ENCODE results near the gene C1orf210. TPM values are rescaled to one million over a fixed set of nuclear protein-coding genes. Genes with fewer than 3 reads are reported as not detected.

Gene C1orf210
- total RNA-seq, 1 donor from 2014 or later: not detected

DNA sequence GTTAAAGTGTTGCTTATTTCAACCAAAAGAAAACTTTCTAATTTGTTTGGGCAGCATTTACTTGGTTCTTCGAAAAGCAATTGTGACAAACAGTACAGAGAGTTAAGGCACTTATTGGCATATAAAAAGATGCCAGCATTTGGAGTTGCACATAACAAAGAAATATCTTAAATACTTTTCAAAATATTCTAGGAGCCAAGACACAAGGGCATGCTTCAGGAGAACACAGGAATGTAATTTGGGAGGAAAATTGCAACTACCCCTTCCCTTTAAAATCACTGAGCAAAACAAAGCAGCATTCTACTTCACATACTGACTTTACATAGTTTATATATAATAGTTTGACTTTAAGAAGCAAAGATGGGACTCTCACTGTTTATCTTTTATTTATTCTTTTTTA lies 10.8 kb upstream of the C1orf210 start:
- DNase-seq (ENCODE audit: low read depth in 2 of 2): no peak

DNA sequence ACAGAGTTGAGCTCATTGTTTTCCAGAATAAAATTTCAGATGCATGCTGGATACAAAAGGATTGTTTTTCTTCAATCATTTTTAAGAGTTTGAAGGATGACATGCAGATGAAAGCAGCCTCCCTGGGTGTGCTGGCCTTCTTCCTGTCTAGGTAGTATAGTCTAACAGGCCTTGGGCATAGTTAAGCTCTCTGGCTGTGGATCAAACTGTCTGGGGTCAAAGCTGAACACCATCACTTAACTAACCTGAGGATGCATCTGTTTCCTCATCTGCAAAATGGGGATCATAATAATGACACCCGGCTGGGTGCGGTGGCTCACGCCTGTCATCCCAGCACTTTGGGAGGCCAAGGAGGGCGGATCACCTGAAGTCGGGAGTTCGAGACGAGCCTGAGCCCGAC lies 9.4 kb upstream of the C1orf210 start:
- DNase-seq (ENCODE audit: low read depth in 2 of 2): peak; percentile 84 to 93

DNA sequence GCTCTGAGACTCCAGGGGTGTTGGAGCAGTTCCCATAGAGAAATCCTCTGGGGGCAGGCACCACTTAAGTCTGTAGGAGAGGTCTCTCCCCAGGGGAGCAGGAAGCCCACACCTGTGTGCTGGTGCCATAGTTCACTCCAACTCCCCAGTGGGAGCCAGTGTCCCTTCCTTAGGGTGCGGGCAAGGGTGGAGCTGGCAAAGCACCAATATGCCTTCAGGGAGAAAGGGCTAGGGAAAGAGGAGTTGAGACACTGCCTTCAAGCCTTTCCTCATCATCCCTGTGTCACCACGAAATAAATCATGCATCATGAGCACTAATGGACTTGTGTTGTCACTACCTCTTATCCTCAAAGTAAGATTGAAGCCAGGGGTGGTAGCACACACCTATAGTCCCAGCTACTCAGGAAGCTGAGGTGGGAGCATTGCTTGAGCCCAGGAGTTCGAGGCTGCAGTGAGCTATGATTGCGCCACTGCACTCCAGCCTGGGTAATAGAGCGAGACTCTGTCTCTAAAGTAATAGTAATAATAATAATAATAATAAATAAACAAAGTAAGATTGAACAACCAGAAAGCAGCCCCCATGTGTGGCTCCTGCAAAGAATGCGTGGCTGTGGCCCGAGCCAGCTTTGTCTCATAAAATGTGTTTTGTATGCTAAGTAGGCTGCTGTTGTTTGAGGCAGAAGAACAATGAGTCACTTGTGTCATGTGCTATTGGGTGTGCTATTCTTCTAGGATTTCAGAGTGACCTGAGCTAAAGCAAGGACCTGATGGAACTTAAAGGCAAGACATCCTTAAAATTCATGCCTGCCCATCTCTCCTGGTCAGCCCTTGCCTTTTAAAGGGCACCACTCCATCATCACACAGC lies 8.7 kb upstream of the C1orf210 start:
- peak; percentile 26 to 90 for DNase-seq (ENCODE audit: low read depth in 2 of 2)

DNA sequence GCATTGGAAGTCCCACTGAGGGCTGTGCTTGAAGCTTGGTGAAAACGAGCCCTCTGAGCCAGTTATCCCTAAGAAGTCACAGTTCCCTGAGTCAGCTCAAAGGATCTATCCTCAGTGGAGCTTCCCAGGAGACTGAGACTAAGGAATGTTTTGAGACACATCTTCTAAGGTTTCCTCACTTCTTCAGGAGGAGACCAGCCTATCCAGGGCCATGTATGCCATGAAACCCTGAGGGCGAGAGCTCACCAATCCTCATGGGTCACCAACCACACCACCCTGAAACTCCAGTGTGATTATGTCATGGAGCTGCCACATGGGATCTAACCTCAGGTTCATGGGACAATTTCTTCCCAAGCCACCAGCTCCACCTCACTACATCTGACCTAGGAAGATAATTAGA lies 7.8 kb upstream of the C1orf210 start:
- no peak for DNase-seq (ENCODE audit: low read depth in 2 of 2)

DNA sequence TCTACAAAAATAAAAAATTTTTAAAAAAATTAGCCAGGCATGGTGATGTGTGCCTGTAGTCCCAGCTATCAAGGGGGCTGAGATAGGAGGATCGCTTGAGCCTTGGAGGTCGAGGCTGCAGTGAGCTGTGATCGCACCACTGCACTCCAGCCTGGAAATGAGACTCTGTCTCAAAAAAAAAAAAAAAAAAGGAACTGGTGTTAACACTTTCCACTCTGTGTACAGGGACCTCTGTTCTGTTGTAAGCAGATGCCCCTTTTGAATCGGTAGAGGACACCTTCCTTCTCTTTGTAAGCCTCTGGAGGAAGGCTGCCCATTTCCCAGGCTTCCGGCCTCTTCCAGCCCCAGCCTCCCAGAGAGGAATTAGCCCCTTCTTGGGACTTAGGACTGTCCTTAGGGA lies 7.3 kb upstream of the C1orf210 start:
- DNase-seq (ENCODE audit: low read depth in 2 of 2): no peak

DNA sequence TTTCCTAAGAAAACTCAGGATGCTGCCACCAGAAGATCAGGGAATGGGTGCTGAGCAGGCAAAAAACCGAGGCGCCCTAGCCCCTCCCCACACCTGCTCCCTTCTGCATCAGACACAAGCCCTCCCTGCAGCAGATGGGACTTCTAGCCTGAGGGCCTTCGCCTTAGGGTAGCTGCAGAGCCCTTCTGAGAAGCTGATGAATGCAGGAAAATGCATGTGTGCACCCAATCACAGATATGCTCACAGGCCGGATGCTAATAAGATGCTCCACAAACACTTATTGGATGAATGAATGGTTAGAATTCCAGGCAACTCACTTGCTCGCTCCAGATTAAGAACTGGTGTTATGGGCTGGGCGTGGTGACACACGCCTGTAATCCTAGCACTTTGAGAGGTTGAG lies 6.8 kb upstream of the C1orf210 start:
- no peak for DNase-seq (ENCODE audit: low read depth in 2 of 2)

DNA sequence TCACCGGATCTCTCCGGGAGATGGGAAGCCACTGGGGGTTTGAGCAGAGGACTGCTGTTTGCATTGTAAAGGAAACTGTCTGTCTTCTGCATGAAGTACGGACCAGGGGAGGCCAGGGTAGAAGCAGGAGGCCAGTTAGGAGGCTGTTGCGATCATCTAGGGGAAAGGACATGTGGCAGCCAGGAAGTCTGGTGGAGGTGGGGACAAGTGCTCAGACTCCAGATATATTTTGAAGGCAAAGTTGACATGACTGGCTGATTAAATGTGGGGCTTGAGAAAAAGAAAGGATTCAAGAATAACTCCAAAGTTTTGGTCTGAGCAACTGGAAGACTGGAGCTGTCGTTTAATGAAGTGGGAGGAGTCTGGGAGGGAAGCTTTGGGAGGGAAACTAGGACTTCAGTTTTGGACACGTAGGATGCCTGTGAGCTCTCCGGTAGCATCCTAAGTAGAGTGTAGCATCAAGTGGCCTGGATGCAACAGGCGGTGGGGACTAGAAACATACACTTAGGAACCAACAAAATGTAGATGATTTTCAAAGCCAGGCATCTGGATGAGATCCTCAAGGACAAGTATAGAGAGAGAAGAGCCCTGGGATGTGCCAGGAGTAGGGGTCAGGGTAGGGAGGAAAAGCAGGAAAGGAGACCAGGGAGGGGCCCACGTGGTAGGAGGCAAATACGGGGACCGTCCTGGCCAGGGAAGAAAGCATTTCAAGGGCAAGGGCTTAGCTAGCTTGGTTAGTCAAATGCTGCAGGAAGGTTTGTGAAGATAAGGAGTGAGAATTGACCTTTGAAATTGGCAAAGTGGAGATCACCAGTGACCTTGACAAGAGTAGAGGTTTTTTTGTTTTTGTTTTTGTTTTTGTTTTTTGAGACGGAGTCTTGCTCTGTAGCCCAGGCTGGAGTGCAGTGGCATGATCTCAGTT lies 3.7 kb upstream of the C1orf210 start:
- DNase-seq (ENCODE audit: low read depth in 2 of 2): no peak

DNA sequence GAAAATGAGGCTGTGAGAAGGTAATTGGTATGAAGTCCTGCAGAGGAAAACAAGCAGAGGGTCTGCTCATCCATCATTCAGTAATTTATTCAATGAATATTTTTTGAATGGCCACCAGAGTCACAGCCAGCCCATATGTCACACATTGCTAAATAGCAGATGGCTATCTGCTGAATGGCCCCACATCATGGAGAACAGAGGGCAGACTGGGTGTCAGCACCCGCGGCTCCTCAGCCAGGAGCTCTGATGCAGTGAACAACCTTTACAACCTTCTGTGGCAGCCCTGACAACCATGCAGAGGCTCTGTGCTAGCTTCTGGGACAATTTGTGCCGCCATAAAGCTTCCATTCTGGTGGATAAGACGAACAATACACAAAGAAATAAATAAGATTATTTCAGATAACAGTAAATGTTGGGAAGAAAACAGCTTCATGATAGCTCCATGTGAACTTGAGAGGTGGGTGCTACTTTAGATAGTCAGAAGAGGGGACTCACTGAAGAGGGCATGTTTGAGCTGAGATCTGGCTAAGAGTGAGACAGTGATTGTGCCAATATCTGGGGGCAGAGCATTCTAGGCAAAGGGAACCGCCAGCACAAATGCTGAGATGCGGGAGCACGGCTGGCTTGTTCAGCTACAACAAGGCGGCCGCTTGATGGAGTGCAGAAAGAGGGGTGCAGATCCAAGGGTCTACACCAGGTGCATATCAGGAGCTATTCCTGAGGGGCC lies 2.8 kb upstream of the C1orf210 start:
- DNase-seq (ENCODE audit: low read depth in 2 of 2): no peak

DNA sequence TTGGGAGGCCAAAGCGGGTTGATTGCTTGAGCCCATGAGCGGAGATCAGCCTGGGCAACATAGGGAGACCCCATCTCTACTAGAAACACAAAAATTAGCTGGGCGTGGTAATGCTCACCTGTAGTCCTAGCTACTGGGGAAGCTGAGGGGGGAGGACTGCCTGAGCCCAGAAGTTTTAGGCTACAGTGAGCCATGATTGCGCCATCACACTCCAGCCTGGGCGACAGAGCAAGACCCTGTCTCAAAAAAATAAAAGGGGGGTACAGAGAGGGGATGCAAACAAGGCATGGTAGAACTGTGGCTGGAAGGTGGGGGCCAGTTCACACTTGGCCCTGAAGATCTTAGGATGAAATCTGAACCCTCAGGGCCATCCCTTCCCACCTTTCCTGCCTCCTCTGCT lies 1.2 kb upstream of the C1orf210 start:
- DNase-seq (ENCODE audit: low read depth in 2 of 2): no peak

DNA sequence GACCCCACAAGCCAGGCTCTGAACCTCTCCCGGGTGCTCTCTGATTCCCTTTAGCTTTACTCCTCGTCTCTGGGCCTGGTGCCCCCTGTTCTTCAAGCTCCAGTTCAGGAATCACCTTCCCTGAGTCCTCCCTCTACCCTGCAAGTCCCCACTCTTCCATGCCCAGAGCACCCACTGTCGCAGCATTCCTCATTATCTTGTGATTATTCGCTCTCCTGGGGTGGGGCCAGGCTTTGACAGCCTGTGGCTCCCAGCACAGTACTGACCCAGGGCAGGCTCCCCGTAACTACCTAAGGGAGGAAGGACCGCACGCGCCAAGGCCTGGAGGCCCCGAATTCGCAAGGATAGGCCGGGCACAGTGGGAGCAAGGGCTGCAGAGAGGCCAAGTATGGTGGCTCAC lies 734 bp upstream of the C1orf210 start:
- DNase-seq (ENCODE audit: low read depth in 2 of 2): no peak

DNA sequence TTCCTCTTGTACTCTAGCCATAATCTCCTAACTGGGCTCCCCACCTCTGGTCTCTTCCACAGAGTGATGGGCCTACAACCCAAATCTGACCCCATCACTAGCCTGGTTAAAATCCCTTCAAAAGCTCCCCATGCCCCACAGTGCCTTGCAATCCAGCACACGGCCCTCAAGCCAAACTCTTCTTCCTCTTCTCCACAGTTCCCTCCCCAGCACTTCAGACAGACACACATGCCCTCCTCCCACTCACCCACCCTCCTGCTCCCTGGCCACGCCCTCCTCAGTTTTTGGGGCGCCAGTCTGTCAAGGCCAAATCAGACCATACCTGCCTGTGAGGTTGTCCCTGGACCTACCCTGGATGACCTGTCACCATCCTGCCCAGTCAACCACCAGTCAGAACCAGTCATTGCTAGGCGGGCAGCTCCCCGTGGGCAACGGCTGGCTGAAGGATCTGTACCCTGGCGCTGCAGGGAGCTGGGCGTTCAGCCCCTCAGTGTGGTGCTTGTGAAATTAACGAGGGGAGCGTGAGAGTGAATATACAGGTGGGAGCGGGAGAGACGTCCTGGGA lies 753 bp downstream of the C1orf210 start:
- no peak for DNase-seq (ENCODE audit: low read depth in 2 of 2)

DNA sequence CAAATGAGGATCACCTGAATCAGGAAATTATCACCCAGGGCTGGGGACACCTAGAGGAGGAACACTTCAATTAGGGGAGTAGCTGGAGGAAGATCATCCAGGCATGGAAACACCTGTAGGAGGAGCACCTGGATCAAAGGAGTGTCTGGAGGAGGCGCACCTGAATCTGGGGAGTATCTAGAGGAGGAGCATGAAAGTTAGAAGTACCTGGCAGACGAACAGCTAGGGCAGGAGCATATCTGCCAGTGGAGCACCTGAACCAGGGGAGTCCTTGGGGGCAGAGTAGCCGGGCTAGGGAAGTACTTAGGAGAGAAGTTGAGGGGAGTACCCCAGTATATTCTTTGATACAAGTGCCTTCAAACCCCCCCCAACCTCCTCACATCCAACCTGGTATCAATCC lies 1.3 kb downstream of the C1orf210 start:
- DNase-seq (ENCODE audit: low read depth in 2 of 2): no peak

DNA sequence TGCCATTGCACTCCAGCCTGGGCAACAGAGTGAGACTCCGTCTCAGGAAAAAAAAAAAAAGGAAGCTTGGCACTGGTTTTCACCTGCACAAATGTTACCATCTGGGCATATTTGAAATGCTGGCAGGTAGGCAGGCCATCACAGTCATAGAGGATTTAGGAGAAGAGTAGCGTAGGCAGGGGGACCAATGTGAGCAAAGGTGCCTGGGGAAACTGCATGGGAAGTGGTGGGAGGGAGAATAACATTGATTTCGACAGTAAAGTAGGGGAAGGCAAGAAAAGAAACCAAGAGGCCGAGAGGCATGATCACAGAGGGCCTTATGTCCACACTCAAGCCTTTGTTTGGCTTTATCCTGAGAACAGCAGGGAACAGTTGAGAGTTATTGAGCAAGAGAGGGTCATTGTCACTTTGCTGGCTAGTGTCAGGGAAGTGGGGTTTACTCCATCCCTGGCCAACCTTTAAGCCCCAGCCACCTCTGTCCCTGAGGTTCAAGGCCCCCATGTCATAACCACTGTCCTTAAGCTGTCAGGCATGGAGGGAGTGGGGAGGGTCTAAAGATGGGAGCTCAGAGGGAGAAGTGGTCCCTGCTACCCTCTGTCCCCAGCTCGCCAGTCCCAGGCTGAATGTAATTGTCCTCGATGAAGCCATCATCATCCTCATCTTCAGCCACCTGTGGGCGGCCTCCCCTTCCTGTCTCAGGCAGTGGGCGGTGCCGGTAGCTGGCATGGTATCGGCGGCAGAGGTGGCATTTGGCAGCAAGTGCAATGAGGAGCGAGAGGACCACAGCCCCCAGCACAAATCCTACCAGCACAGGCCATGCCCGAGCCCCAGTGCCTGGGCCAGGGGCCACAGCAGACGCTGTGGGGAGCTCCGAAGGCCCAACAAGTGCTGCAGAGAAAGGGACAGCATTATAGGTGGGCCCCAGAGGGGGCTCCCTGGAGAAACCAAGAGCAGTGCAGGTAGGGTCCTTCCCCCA lies 2.9 kb downstream of the C1orf210 start:
- no peak for DNase-seq (ENCODE audit: low read depth in 2 of 2)

DNA sequence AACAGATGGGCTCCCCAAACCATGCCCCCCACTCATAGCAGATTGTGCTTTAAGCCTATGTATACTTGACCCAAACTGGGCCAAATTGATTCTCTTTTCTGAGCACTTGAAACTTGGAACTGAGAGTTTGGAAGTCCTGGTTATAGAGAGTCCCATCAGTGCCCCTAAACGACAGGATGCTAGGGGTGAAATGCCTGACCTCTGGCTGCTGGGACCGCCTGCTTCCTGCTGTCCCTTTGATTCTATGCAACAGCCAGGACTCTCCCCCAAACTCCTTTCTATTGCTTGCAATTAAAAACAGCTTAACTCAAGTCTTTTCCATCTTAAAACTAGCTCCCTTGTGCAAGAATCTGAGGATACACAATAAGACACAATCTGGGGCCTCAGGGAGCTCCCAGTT lies 4.7 kb downstream of the C1orf210 start:
- no peak for DNase-seq (ENCODE audit: low read depth in 2 of 2)

DNA sequence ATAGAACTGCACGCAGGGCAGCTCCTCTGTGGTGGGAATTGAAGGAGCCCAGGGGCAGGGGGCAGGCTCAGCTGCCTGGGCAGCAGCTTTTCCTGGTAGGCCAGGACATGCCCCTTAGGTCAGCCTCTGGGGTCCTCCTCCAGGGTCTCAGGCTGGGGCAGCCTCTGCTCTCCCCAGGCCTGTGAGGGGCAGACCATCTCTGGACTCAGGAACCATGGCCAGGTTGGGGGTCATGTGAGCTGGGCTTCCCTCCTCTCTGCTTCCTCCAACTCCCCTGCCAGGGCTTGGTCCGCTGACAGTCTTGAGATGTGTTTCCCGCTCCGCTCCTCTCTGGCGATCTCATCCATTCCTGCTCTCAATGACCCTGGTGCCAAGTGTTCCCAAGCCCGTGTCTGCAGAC lies 5.7 kb downstream of the C1orf210 start:
- DNase-seq (ENCODE audit: low read depth in 2 of 2): no peak

DNA sequence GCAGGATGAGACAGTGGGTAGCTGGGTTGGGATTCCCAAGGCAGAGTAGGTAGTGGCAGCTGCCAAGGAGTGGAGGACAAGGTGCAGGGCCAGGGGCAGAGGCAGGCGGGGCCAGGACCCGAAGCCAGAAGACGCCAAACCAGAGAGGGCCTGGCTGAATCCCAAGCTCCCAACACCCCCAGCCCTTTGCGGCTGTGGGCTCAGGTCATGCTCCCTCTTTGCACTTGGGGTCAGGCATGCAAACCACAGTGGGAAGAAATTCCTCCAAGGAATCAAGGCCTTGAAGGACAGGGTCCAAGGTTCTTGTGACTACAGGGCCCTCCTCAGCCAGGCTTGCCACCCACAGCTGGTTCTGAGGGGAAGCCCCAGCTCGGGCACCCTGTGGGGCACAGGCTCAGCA lies 6.2 kb downstream of the C1orf210 start:
- no peak for DNase-seq (ENCODE audit: low read depth in 2 of 2)

DNA sequence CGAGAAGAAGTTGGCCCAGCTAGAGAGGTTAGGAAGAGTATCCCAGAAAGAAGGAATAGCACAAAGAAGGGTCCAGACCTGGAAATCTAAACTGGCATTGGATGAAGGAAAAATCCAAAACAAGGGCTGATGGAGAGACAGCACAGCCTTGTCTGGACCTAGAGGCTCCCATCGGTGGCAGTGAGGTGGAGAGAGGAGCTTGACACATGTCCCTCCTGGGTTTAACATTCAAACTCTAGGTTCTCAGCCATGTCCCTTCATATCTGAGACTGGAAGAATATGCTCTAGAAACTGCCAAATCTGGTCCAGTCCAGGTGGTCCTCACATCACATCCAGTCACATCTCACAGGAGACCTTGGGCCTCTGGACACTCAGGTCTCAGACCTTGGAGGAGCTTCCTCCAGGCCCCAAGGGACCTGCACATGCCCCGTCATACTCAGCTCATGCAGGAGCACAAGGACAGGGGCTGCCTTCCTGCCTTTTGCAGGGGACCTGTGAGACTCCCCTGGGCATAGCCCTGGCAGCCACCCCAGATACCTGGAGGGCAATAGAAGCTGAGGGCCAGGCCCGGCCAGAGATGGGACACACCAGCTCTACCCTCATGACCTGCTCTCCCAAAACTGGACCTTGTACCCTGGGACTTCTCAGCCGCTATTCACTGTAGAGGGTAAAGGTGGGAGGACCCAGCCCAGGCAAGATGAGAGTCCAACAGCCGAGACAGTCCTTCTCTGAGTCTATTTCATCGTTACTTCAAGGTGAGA lies 8.1 kb downstream of the C1orf210 start:
- DNase-seq (ENCODE audit: low read depth in 2 of 2): no peak

DNA sequence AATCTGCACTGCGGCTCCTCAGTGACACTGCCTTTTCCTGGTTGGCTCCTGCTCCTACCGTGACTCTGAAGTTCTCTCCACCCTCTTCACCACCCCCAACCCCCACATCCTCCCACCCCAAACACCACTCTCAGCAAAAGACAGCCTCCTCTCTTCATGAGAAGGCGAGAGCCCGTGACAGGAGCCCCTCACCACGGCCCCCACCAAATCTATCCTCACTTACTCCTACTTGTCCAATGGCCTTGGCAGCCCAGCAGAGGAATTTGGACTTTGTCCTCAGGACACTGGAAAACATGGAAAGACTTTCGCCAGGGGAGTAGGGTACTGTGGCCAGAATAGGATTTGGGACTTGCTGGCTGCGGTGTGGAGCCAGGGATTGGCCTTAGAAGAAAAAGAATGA lies 8.7 kb downstream of the C1orf210 start:
- no peak for DNase-seq (ENCODE audit: low read depth in 2 of 2)

DNA sequence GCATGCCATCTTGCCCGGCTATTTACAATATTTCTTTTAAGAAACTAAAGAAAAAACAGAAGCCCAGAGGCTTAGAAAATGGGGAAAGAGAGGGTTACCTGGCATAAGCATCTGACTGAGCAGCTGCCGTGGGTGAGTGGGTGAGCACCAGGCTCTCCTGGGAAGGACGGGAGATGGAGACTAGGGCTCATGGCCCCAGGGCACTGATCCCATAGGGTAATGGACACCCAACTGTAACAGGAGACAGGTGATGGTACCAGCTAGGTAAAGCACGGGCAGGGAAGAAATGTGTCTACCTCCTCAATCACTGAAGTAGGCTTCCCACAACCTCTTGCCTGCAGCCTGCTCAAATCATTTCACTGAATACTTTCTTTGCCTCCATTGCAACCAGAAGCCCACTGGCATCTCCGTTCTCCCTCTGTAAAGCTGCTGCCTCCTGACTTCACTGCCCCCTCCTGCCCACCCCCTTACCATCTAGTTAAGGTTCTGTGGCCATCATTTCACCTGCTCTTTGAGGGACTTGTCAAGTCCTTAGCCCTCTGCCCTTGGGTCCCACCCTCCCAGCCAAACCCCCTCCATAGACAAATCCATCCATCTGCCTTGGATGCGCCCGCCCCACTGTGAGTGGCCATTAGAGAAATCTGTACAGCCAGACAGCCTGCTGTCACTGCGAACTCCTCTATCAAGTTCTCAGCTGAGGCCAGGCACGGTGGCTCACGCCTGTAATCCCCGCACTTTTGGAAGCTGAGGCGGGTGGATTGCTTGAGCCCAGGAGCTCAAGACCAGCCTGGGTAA lies 9.4 kb downstream of the C1orf210 start:
- DNase-seq (ENCODE audit: low read depth in 2 of 2): no peak
